AG09309 (cell line): Measurements from ENCODE around the gene AFF3.
"Not testable (repeated sequence)": the region's sequence is repeated elsewhere in the genome, so short reads cannot be mapped to it uniquely, and the experiment has no call there.

ENCODE experiments used
- DNase-seq: peaks from one replicate; pipeline ENCODE4 v3.0.0-alpha.2; 2010; ENCODE audit warnings: low read depth
- H3K4me3 ChIP-seq: 2 replicates; pipeline ENCODE4 v1.5.1; 2011; ENCODE audit warnings: mild to moderate bottlenecking, low read depth, low read length, moderate library complexity; ENCODE audit not compliant: control insufficient read depth
- CTCF ChIP-seq: IDR thresholded peaks from 2 replicates; pipeline ENCODE4 v1.5.1; 2011; ENCODE audit warnings: mild to moderate bottlenecking, low read depth, low read length, inconsistent platforms; ENCODE audit not compliant: insufficient read depth, control insufficient read depth; ENCODE audit errors: missing control alignments

Gene AFF3

GRCh38 chr2:99662761-99663341 lies 479.5 kb downstream of the AFF3 start:
- H3K4me3 ChIP-seq = no peak overlapping the region
- TF ChIP-seq CTCF = no peak
- peak; percentile 100 for DNase-seq

GRCh38 chr2:99661761-99662160 lies 480.6 kb downstream of the AFF3 start:
- DNase-seq, H3K4me3 ChIP-seq: not testable (repeated sequence)

DNA sequence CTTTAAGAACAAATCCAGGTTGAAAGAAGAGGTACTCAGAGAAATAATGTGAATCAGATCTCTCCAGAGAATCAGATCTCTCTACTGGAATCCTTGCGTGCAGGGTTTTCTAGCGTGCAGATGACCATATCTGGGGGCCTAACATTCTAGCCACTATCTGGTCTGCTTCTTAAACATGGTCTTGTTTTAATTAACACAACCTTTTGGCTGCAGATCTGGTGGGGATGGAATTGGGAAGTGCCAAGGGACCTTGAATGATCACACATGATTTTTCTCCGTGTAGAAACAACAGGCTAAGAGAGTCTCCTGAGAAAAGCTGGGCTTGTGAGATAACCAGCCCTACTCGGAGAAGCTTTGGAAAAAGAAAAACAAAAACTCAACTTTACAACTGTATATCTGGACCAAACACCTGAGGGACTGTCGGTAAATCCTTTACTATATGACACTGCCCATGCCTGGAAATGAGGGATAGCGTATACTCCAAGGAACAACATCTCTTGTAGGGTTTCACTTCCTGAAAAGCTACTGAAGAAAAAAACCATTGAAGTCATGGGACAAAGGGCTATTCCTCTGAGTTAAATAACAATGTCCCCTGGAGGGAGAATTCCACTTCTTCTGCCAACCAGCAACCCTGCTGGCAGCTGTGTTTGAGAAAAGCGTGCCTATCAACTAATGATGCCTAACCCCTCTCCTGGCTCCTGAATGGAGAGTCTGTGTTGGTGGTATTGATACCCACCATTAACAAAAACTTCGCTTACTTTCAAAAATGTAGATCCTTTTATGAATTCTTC lies 481.6 kb downstream of the AFF3 start:
- no peak for DNase-seq
- H3K4me3 ChIP-seq = no peak overlapping the region
- no peak for TF ChIP-seq CTCF

DNA sequence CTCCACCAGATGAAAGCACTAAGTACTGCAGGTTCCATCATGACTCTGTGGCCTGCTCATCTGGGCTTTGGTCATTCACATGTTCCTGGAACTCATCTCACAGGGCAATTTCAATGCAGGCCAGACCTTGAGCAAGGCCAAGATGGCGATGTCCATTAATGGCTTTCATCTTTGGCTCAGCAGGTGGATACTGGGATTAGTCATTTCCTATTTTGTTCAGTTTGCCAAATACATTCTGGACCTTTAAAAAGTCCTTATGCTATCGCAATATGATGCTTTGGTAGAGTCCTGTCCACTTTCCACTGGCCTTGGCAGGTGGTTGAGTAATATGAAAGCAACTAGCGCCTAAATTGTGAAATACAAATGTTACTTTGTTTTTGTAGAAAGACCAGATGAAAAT lies 482.5 kb downstream of the AFF3 start:
- DNase-seq = no peak
- TF ChIP-seq CTCF = no peak
- H3K4me3 ChIP-seq = no peak overlapping the region

DNA sequence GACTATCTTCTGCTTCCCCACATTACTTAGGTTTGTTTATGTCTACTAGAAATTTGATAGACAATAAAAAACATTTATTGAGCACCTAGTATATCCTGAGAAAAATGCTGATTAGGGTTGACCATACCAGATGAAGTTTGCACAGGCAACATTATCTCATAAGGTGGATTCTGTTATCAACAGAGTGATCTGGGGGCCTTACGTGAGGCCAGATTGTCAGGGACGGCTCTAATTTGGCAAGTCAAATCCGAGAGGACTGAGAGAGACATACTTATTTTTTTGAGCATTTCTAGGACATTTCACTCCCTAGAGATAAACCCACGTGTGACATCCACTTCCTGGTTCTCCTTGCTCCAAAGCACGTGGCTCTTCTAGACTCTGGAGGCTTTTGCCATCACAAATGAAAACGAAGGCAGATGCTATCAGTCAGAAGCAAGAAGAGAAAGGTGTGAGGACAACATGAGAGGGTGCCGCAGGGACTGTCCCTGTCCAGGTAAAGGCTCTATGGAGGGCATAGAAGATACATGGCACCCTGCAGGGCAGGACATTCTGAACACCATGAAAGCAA lies 484.6 kb downstream of the AFF3 start:
- H3K4me3 ChIP-seq = no peak overlapping the region
- no peak for TF ChIP-seq CTCF
- DNase-seq = no peak

- DNase-seq = no peak
- no peak for TF ChIP-seq CTCF
- H3K4me3 ChIP-seq = no peak overlapping the region
Observed at GRCh38 chr2:99656994-99657393, 485.4 kb downstream of the AFF3 start.

GRCh38 chr2:99653433-99653832 lies 489.0 kb downstream of the AFF3 start:
- no peak for TF ChIP-seq CTCF
- DNase-seq = no peak
- no peak overlapping the region for H3K4me3 ChIP-seq
